SK-N-DZ (cell line): ENCODE data around the gene MED27.
"Not testable (repeated sequence)": the region's sequence is repeated elsewhere in the genome, so short reads cannot be mapped to it uniquely, and the experiment has no call there.

ENCODE experiments used
- DNase-seq: peaks from one replicate; pipeline ENCODE4 v3.0.0-alpha.2; 2015; ENCODE audit warnings: low spot score

MED27 gene

DNA sequence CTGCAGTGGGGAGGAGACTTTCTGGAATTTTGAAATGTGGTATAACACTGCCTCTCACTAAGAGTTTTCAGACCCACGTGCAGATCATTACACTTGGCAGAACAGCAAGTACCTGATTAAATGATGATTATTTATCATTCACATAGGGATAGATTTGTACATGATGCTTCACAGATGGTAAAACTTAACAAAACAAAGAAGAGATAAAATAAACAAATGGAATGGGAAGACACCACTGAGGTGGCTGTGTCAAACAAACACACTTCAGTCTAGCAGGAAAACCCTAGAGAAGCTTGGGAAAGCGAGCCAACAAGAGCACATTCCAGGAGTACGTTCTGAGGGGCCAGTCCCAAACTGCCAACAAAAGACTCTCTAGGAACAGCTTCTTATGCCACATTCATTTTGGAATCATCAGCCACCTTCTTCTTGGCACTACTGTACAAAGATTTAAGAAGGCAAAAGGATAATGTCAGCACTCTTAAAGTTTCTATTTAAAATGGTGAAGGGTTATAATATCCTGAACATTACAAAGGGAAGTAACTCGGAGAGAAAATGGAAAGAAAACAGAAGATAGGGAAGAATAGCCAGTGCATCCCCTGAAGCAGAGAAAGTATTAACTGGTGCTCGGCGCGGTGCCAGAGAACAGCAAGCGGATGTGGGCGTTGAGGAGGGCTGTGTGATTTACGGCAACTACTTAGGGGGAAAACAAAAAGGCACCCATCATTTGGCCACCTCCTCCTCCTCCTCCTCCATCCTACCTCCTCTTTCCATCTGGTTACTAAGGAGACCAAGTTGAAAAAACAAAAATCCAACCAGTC is 1.6 kb downstream of the MED27 start:
- DNase-seq = no peak

DNA sequence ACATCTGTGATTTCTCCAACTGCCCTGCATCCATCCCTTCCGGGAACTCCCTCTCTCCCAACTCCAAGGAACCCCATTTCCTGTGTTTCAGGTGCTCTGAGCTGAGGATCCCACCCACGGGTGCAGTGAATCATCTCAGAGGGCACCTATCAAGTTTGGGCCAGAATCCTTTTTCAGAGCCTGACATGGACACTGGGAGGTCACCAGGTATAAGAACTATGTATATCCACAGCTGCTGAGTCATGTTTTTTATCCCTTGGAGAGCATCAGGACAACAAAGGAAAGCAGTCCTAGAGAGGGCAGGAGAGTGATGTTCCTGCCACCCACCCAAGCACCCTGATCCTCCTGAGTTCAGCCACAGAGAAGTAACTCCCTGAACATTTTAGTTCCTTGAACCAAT is 3.8 kb downstream of the MED27 start:
- DNase-seq = no peak

DNA sequence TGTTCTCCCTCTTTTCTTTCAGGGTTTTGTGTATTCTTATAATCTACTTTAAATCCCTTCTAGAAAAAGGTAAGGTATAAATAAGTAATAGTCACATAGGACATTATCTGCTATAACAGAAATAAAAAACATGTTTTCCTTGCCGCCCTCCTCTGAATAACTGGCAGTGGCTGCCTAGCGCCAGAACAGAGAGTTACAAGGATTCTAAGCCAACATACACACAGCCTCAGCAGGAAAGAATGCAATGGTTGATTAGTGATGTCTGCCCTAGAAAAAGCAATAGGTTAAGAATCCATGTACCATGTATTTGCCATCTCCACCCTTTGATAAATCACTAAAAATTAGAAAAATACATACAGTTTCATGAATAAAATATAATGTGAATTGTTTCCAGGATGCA is 4.9 kb downstream of the MED27 start:
- DNase-seq = no peak

DNA sequence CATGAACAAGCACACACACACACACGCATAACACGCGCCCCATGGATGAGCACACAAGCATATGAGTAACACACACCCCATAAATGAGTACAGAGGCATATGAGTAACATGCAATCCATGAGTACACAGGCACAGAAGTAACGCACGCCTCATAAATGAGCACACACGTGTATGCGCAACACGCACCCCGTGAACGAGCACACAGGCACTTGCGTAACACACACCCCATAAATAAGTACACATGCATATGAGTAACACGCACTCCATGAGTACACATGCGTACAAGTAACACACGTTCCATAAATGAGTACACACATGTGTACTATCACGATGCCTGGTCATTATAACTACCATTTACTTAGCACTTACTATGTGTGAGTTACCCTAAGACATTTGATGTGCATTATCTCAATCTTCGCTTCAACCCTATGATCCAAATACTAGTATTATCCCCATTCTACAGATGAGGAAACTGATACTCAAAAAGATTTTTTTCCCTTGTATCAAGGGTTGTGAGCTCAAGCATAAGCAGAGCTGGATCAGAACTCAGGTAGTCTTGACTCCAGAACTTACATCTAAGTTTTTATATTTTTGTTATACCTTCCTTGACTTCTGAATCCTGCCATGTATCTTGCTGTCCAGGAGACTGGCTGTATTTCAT is 7.7 kb downstream of the MED27 start:
- DNase-seq = no peak

DNA sequence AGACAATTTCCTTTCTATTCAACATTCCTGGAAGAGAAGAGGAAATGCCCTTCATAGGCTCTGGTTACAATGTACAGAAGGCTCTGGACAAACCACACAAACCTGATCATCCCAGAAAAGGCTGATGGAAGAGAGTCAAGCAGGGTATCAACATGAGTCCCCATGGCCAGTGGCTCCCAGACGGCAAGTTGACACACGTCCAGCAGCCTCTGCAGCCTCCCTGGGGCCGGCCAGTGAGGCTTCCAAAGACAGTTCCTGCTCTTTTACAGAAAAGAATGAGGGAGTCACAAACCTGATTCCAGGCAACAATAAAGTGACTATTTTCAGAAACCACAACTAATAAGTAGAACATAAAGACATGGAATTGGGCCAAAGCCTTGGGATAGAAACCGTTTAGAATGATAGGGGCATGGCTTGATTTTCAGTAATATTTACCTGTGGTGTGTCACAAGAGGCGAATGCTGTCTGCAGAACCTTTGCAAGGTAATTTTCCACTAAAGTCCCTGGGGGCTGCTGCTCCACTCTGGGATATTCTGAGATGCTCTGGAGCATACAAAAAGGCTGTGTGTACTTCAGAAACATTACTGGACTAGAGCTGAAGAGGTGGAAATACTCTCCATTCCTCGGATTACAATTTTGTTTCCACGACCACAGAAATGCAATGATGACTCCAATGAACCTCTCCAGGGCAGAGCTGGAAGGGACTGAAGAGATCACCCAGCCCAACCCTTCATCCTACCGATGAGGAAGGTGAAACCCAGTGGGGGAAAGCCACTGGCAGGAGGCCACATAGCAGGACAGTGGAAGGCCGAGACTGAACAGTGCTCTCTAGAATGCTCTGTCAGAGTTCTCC is 10.4 kb downstream of the MED27 start:
- no peak for DNase-seq

DNA sequence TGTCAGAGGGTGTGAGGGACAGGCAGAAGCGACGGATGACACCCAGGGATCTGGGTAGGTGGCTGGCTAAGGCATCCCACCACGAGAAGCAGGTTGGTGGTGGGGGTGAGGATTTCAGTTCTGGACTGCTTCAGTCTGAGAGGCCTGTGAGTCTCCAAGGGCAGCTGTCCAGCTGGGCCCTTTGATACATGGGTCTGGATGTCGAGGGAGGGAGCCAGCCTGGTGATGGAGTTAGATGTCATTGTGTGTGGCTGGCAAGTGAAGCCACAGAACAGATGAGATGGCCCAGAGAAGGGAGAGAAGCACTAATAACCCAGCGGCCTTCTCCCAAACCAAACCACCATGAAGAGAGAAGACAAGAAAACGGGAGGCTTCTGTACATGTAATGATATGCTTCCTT is 11.1 kb downstream of the MED27 start:
- DNase-seq = no peak

DNA sequence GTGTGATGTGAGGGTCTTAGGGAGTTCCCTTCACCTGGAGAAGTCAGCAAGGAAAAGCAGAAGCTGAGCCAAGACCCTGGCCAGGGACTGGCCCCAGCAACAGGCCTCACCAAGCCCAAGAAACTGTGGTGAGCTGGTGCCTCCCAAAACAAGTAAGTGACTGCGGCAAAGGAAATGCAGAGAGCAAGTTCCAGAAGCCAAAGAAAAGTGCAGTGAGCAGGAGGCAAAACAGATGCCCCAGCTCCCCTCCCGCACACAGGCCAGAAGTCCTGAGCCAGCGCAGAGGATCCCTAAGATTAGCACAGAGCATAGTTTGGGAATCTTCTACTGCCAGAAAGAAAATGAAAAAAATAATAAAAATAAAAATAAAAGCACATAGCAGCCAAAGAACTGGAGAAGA is 13.2 kb downstream of the MED27 start:
- DNase-seq = no peak

DNA sequence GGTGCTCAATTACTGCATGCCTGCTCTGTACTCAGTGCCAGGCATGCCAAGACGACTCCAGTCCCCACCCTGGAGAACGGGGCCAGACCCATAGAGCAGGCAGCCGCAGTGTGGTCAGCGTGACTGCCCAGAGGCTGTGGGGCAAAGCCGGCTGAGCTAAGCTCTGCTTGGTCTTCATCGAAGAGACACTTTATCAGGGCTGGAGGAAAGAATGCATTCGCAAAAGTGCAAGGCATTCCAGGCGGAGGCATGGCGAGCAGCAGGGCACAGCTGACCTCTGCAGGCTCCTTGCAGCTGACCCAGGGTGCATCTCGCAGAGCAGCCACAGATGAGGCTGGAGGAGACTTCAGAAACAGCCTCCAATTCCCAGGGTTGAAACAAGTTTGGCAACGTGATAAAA is 13.6 kb downstream of the MED27 start:
- no peak for DNase-seq

DNA sequence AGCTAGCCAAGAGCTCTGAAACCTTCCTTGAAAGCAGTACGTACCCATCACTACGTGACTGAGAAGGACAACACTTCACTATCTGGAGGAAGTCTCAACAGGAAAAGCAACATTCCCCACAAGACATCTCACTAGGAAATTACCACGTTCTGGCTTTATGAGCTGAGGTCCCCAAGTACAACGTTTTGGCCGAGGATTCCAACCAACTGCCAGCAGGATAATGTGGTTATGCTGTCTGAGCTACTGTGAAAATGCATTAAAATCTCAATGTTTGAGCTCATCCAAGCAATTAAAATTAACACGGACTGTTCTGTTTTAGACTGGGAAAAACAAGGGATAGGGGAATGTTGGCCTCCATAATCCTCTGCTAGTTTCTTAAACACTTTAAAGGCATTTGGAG is 16.4 kb downstream of the MED27 start:
- no peak for DNase-seq

DNA sequence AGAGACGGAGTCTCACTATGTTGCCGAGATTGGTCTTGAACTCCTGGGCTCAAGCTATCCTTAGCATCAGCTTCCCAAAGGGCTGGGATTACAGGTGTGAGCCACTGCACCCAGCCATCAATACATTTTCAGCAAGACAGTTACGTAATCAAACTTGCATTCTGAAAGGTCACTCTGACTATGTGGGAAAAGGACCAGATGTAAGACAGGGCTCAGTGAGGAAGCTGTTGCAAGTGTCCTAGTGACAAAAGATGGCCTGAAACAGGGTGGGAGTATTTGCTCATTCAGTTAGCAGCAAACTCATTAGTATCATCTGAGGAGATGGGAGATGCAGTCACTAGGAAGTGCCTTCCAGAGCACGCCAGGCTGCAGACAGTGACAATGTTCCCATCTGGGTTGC is 16.9 kb downstream of the MED27 start:
- DNase-seq = no peak

DNA sequence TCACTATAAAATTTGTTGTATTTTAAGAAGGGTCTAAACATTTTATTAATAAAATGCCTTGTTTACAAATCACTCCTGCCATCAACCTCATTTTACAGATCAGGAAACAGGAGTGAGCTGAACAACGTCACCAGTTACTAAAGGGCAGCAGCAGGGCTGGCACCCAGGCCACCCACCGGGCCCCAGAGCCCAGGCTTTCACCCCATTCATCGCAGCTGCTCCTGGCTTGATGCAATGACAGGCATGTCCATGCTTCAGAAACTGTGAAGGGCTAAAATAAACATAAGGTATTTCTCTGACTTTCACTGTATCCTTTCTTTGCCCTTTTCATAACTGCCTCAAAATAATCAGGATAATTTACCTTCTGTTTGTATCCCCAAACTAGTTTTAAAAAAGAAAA is 18.1 kb downstream of the MED27 start:
- DNase-seq = no peak

DNA sequence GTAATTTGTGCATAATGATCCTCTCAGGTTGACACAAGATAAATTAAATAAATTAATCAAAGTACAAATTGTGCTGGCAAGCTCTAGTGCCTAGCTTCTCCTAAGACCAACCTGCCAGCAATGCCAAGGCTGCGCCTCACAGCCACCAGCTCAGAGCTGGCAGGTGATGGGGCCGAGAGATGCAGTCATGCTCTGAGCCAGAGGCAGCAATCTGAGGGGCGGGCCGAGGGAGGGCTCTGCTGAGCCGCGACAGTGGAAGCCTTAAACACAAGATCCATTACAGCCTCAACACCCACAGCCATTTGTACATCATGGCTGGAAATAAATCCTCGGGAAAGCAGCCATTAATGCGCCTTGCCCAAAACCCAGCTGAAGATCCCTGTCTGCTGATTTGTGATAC is 20.3 kb downstream of the MED27 start:
- DNase-seq = no peak

DNA sequence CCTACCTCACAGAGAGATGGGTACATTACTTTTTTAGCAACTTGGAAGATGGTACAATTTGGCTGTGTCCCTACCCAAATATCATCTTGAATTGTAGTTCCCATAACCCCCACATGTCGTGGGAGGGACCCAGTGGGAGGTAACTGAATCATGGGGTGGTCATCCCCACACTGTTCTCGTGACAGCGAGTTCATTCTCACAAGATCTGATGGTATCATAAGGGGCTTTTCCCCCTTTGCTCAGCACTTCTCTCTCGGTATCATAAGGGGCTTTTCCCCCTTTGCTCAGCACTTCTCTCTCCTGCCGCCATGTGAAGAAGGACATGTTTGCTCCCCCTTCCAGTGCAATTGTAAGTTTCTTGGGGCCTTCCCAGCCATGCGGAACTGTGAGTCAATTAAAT is 21.4 kb downstream of the MED27 start:
- DNase-seq = not testable (repeated sequence)

DNA sequence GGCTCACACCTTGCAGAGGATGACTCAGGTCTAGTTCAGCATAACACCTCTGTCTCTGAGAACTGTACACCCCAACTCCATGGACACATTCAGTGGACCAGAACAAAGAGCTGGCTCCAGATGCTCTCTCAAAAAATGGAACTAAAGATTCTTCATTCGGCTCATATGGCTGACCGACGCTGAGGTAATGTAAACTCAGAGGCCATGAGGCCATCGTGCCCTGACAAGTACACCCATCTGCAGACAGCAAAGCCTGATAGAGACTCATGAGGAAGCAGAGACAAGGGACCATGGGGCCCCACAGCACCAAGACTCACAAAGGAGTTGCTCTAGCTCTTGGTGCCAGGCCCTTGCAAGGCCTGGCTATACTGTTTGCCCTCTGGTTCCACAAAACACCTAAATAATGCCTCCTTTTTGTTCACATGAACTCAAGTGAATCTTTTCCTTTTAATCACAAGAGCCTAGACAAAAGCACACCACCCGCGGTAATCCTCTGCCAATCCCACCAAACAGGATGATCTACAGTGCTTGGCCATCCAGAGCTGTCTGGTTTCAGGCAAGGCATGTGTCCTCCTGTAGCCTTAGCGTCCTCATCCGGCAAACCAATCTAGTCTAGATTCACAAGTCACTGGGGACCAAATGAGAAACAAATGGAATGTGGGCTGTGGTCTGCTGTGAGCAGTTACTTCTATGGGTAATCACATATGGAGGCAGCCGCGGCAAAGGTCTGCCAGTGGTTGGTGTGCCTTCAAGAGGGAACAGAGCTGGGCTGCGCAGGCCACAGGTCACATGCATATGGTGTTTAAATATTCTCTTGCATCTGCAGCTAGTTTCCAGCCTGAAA is 22.7 kb downstream of the MED27 start:
- no peak for DNase-seq

DNA sequence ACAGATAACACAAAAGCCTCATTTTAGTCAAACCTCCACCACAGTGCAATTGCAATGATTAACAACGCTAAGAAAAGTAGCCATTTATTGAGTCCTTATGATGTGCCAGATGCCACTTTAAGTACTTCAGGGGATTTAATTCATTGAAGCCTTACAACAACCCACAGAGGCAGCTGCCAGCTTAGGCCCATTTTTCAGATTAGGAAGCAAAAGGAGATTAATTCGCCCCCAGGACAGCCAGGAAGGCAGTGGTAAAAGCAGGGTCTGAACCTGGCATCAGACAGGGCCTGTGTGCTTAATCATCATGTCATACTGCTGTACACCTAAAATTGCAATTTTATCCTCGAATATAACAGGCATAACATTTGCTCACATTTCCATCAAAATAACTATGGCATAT is 23.9 kb downstream of the MED27 start:
- no peak for DNase-seq

DNA sequence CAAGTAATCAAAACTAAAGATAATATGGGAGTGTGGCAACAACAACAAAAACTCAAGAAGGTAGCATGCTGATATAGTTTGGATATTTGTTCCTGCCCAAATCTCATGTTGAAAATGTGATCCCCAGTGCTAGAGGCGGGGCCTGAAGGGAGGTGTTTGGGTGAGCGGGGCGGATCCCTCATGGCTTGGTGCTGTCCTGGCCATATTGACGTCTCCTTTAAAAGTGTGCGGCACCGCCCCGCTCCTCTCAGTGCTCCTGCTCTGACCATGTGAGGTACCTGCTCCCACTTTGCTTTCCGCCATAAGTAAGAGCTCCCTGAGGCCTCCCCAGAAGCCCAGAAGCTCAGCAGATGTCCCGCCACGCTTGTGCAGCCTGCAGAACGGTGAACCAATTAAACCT is 25.6 kb downstream of the MED27 start:
- DNase-seq = no peak

DNA sequence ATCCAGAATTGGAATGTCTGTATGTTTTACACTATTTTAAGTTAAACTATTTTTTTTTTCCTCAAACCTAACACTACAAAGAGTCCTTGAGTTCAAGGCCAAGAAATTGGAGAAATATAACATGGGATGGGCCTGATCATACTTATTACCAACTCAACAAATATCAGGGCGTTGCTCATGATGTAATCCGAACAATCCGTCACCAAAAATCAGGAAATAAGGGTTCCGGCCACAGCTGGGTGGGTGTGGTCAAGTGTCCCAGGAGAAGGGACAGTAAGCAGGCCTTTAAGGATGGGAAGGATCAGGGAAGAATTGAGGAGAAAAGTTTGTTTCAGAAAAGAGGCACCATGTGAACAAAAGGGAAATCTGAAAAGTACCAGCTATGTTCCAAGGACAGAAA is 29.8 kb downstream of the MED27 start:
- no peak for DNase-seq

DNA sequence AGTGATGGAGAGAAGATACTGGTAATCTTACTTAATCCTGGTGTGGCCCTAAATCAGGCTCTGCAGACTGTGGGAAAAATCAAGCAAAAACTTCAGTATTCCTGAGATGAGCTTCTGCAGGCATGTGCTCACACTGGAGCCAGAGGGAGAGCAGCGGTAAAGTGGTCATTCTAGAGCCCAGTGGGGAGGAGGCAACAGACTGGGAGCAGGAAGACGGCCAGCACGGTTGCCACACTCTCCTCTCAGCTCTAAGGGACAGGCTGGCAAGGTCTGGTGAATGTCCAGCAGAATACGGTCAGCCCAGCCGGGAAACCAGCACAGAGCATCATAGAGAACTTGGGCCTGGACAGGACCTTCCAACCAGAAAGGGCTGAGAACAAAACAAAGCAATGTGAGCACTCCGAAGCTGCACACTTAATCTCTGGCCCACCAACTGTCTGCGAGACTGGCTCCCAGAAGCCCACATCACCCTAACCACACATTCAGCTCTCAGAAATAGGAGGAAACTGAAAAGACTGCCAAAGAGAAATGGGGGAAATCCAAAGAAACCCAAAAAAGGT is 30.3 kb downstream of the MED27 start:
- no peak for DNase-seq

DNA sequence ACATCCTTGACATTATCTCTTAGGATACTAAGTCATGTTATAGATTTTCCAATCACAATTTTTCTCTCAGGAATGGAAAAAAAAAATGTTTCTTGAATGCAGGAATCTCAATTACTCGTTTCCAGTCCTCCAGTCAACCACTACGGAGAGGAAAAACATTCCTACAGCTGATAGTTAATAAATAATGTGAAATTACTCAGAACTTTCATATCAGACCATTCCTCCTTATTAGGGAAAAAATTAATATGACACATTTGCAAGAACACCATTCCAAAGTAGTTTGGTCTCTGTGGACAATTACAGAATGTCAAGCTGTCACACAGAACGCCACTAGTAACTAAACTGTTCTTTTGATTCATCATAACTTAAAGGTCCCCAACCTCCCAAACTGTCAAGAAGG is 31.5 kb downstream of the MED27 start:
- no peak for DNase-seq

DNA sequence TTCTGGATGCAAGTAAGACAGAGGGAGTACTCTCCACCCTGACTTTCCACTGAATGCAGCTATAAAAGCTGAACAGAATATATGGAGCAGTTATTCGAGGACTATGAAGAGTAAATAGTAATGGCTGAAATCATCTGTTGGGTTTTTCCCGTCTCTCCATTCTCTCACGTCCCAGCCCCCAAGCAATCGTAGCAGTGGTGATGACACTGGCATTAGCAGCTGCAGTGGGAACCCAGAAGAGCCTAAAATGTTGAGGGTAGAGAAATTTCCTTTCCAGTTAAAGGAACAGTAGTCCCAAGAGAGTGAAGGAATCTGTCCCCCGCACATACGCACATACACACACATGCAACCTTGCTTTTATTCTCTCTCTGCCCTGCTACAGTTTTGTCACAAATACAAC is 33.2 kb downstream of the MED27 start:
- no peak for DNase-seq

DNA sequence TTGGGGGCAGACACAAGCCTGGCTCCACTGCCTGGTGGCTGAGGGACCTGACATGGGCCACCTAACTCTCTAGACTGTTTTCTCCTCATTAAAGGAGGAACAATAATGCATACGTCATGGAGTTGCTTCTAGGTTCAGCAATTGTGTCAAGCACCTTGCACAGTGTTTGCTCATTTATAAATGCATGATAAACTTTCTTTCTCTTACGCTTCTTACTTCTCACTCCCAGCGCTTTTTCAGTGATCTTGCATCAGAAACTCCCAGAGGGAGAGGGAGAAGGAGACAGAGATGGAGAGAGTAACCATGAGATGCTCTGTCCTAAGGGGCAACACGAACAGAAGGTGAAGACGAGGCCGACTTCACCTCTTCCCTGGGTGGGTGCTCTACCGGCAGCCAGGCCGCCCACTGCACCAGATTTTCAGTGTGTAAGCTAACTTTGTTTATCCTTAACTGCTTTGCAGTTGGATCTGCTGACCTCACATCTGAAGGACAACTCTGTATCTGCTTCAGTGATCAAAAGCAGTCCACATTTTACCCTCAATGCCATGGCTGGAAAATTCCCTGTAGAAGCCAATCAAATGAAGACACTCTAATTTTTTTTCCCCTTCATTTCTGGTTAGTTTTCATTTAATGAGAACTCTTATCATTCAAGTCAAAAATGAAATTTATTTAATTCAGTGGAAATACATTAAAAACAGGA is 35.3 kb downstream of the MED27 start:
- DNase-seq = peak; percentile 57
